ENCODE results near the gene SRF. TPM values are rescaled to one million over a fixed set of nuclear protein-coding genes. Genes with fewer than 3 reads are reported as not detected.
A peak's percentile ranks its signal among the peaks of the same experiment; 100 is the strongest.

SRF gene
- total RNA-seq, 1 experiment from 2014 or later: 27.4 TPM

DNA sequence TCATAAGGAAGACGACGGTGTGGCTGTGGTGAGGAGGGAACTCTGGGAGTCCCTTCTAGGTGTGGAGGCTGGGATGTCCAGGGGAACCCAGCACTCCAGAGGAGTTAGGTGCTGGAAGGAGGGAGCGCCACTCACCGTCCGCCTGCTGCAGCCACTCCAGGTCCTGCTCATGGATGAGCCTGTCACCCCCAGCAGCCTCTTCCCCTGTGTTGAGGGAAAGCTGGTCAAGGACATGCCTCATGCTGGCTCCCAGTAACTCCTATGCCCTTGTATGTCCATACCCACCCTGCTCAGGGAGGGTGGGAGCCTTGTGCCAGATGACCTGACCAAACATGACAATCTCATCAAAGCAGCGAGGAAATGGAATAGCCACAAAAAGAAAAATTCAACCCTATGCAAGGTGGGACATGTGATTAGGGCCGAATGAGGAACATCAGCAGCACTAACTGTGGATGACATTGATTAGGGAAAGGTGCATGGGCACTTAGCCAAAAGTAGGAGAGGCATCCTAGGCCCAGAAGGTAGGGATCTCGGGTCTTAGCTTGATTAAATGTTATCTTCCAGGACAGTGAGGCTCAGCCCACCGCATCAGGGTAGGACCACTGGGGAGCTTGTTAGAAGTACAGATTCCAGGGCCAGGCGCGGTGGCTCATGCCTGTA, 55.3 kb downstream of the SRF start:
- H3K79me2 ChIP-seq (ENCODE audit: low read length): peaks cover 18% of the 10 kb centered on the region
- peaks cover 26% of the 10 kb centered on the region for H3K4me1 ChIP-seq (ENCODE audit: low read length)

DNA sequence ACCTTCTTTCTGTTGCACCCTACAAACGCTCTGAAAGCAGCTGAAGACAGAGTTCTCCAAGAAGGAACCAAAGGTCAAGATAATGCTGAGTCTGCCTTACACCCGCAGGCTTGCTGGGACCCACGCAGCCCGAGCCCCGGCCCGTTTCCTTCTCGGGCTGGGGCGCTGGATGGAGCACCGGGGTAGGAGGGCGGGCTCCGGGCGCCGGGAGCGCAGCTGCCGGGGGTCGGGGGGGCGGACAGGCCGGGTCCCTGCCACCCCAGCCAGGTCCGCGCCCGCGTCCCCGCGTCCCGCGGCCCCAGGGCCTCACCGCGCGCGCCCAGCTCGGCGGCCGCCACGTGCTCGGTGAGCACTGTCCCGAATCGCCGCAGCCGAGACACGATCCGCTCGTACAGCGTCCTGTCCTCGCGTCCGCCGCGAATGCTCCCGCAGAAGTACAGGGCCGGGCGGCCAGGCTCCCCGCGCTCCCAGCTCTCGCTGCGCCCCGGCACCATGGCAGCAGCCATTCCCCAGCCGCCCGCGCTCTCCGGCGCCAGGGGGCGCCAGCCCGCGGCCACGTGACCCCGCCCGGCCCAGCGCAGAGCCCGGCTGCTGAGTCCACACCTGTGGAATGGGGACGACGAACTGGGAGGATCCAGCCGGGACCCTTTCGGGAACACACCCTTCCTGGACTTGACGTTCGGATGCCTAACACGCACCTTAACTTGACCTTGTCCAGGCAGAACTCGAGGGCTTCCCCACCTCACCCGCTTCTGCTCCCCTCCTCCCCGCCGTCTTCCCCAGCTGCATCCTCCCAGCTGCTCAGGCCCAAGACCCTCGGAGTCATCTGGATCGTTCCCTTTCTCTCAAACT, 58.1 kb downstream of the SRF start, which contains the start of gene DNPH1:
Gene DNPH1 (minus strand): TSS at position 531 of the 852 bp plus-strand sequence. CDS start 25 bp downstream, at position 506.
- H2AFZ ChIP-seq (ENCODE audit: low read length): peak within 1 kb of the TSS; percentile 40
- H3K4me1 ChIP-seq (ENCODE audit: low read length): peaks cover 19% of the 10 kb centered on the region
- H3K4me2 ChIP-seq (ENCODE audit: low read depth, low read length, poor library complexity, severe bottlenecking): peak within 1 kb of the TSS; percentile 67
- no peaks in the 10 kb centered on the region for H4K20me1 ChIP-seq (ENCODE audit: insufficient read depth, low read depth, low read length)
- H3K36me3 ChIP-seq (ENCODE audit: insufficient read depth, low read length): 0 out of 2 replicates have a peak, but pooled peaks cover under 1% of the 10 kb centered on the region
- H3K27ac ChIP-seq (ENCODE audit: low read length): no peak within 1 kb of the TSS
- H3K9me2 ChIP-seq (replicated peaks; ENCODE audit: insufficient read depth, low read length): no peaks in the 10 kb centered on the region
- no peaks in the 10 kb centered on the region for H3K9me3 ChIP-seq (ENCODE audit: low read length)
- peak within 1 kb of the TSS; percentile 69 for H3K4me3 ChIP-seq (ENCODE audit: low read length)
- H3K79me2 ChIP-seq (ENCODE audit: low read length): peaks cover 18% of the 10 kb centered on the region
- DNase-seq: peak; percentile 93
- no peaks in the 10 kb centered on the region for H3K27me3 ChIP-seq (ENCODE audit: low read length)
- peak within 1 kb of the TSS; percentile 73 for H3K9ac ChIP-seq (ENCODE audit: low read length)

More for the DNA sequence above, 55.3 kb downstream of the SRF start:
- no peak overlapping the region for H3K27ac ChIP-seq (ENCODE audit: low read length)
- H3K9me2 ChIP-seq (replicated peaks; ENCODE audit: insufficient read depth, low read length): no peaks in the 10 kb centered on the region
- H4K20me1 ChIP-seq (ENCODE audit: insufficient read depth, low read depth, low read length): no peaks in the 10 kb centered on the region
- no peak overlapping the region for H2AFZ ChIP-seq (ENCODE audit: low read length)
- no peak overlapping the region for H3K4me3 ChIP-seq (ENCODE audit: low read length)
- H3K36me3 ChIP-seq (ENCODE audit: insufficient read depth, low read length): peaks cover 7% of the 10 kb centered on the region; the same call in 1 of the 2 replicates
- H3K27me3 ChIP-seq (ENCODE audit: low read length): no peaks in the 10 kb centered on the region
- H3K4me2 ChIP-seq (ENCODE audit: low read depth, low read length, poor library complexity, severe bottlenecking): no peak overlapping the region
- DNase-seq: no peak
- H3K9me3 ChIP-seq (ENCODE audit: low read length): no peaks in the 10 kb centered on the region
- H3K9ac ChIP-seq (ENCODE audit: low read length): no peak overlapping the region

DNA sequence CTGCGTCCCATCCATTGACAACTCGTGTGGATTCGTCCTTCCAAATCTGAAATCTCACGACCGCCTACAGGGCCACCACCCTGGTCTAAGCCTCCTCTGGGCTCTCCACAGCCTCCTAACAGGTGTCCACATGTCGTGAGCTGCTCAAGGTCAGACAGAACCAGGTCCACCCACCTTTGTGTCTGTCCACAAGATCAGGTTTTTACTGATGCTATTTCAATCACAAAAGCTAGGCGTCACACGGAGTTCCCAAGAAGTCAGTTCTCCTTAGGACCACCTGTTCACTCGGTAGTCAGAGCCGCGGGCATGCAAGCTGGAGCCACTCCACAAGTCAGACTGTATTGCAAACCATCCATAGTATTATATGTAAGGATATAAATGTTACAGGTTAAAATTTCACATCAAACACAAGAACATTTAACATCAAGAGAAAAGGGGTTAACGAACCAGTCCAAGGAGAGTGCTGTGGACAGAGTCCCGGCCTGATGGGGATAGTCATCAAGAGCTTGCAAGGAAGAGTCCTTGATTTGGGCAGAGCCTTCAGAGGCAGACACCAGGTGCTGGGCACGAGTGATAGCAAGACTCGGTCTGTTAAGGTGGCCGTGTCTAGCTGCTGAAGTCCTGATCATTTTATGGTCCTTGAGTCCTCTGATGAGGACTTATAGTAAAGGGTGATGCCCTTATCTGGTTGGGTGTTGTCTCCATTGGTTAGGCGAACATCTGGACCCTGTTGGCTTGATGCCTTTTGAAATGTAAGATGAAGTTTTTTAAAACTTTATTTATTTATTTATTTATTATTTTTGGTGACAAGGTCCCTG, 58.9 kb downstream of the SRF start:
- H3K4me3 ChIP-seq (ENCODE audit: low read length): peak overlapping the region; percentile 69; the same call in 1 of the 2 replicates
- no peak for DNase-seq
- H3K36me3 ChIP-seq (ENCODE audit: insufficient read depth, low read length): no peaks in the 10 kb centered on the region
- H3K79me2 ChIP-seq (ENCODE audit: low read length): peaks cover 18% of the 10 kb centered on the region
- H4K20me1 ChIP-seq (ENCODE audit: insufficient read depth, low read depth, low read length): no peaks in the 10 kb centered on the region
- H3K27me3 ChIP-seq (ENCODE audit: low read length): no peaks in the 10 kb centered on the region
- H3K9ac ChIP-seq (ENCODE audit: low read length): peak overlapping the region; percentile 73; the same call in 1 of the 2 replicates
- peak overlapping the region; percentile 67 for H3K4me2 ChIP-seq (ENCODE audit: low read depth, low read length, poor library complexity, severe bottlenecking)
- no peaks in the 10 kb centered on the region for H3K9me3 ChIP-seq (ENCODE audit: low read length)
- no peaks in the 10 kb centered on the region for H3K9me2 ChIP-seq (replicated peaks; ENCODE audit: insufficient read depth, low read length)
- peak overlapping the region; percentile 40 for H2AFZ ChIP-seq (ENCODE audit: low read length)
- H3K27ac ChIP-seq (ENCODE audit: low read length): no peak overlapping the region
- peaks cover 14% of the 10 kb centered on the region for H3K4me1 ChIP-seq (ENCODE audit: low read length)

DNA sequence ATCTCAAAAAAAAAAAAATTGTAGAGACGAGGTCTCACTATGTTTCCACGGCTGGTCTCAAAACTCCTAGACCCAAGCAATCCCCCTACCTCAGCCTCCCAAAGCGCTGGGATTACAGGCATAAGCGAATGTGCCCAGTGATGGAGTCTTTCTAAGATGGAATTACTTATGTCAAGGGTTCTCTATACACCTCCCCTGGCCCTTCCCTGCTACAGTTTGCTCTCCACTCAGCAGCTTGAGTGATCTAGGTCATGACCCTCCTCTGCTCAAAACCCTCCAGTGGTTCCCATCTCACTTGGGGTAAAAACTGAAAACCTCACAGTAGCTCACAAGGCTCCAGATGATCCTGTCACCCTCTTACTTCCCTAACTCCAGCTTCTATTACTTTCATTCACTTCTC, 60.0 kb downstream of the SRF start:
- no peaks in the 10 kb centered on the region for H4K20me1 ChIP-seq (ENCODE audit: insufficient read depth, low read depth, low read length)
- no peak for DNase-seq
- no peak overlapping the region for H3K9ac ChIP-seq (ENCODE audit: low read length)
- no peak overlapping the region for H3K4me2 ChIP-seq (ENCODE audit: low read depth, low read length, poor library complexity, severe bottlenecking)
- H3K27me3 ChIP-seq (ENCODE audit: low read length): no peaks in the 10 kb centered on the region
- H3K4me3 ChIP-seq (ENCODE audit: low read length): no peak overlapping the region
- no peak overlapping the region for H2AFZ ChIP-seq (ENCODE audit: low read length)
- peaks cover 14% of the 10 kb centered on the region for H3K4me1 ChIP-seq (ENCODE audit: low read length)
- H3K9me2 ChIP-seq (replicated peaks; ENCODE audit: insufficient read depth, low read length): no peaks in the 10 kb centered on the region
- no peaks in the 10 kb centered on the region for H3K36me3 ChIP-seq (ENCODE audit: insufficient read depth, low read length)
- H3K27ac ChIP-seq (ENCODE audit: low read length): no peak overlapping the region
- H3K9me3 ChIP-seq (ENCODE audit: low read length): no peaks in the 10 kb centered on the region
- peaks cover 18% of the 10 kb centered on the region for H3K79me2 ChIP-seq (ENCODE audit: low read length)

Other genes with a start within 250 kb of the SRF start
- gene CNPY3, start 241.8 kb upstream of the SRF start, total RNA-seq (2014; rRNA removed; shearing (Covaris generic); ENCODE audit: low replicate concordance): 33.7 and 65.4 TPM in 2 replicates
- 0.48 and 0.76 TPM in 2 replicates for gene GNMT, start 210.5 kb upstream of the SRF start, total RNA-seq (2014; rRNA removed; shearing (Covaris generic); ENCODE audit: low replicate concordance)
- 16.7 and 34.2 TPM in 2 replicates for gene PEX6, start 192.1 kb upstream of the SRF start, total RNA-seq (2014; rRNA removed; shearing (Covaris generic); ENCODE audit: low replicate concordance)
- gene PPP2R5D, start 186.7 kb upstream of the SRF start, total RNA-seq (2014; rRNA removed; shearing (Covaris generic); ENCODE audit: low replicate concordance): 34.8 and 39.8 TPM in 2 replicates
- gene MEA1, start 157.3 kb upstream of the SRF start, total RNA-seq (2014; rRNA removed; shearing (Covaris generic); ENCODE audit: low replicate concordance): 51.7 and 113 TPM in 2 replicates
- 53.7 and 81.1 TPM in 2 replicates for gene KLHDC3, start 157.0 kb upstream of the SRF start, total RNA-seq (2014; rRNA removed; shearing (Covaris generic); ENCODE audit: low replicate concordance)
- gene RRP36, start 149.6 kb upstream of the SRF start, total RNA-seq (2014; rRNA removed; shearing (Covaris generic); ENCODE audit: low replicate concordance): 31.5 and 46.2 TPM in 2 replicates
- 20.2 and 22.2 TPM in 2 replicates for gene CUL7, start 117.4 kb upstream of the SRF start, total RNA-seq (2014; rRNA removed; shearing (Covaris generic); ENCODE audit: low replicate concordance)
- 21.3 and 40.9 TPM in 2 replicates for gene MRPL2, start 111.8 kb upstream of the SRF start, total RNA-seq (2014; rRNA removed; shearing (Covaris generic); ENCODE audit: low replicate concordance)
- gene KLC4, start 111.6 kb upstream of the SRF start, total RNA-seq (2014; rRNA removed; shearing (Covaris generic); ENCODE audit: low replicate concordance): 13.8 and 29.3 TPM in 2 replicates
- 3.3 and 5.3 TPM in 2 replicates for gene PTK7, start 95.0 kb upstream of the SRF start, total RNA-seq (2014; rRNA removed; shearing (Covaris generic); ENCODE audit: low replicate concordance)
- 34.9 and 64.6 TPM in 2 replicates for gene CUL9, start 10.9 kb downstream of the SRF start, total RNA-seq (2014; rRNA removed; shearing (Covaris generic); ENCODE audit: low replicate concordance)
- 59.0 and 157 TPM in 2 replicates for gene DNPH1, start 58.2 kb downstream of the SRF start, total RNA-seq (2014; rRNA removed; shearing (Covaris generic); ENCODE audit: low replicate concordance)
- 0.34 and 1.2 TPM in 2 replicates for gene TTBK1, start 72.2 kb downstream of the SRF start, total RNA-seq (2014; rRNA removed; shearing (Covaris generic); ENCODE audit: low replicate concordance)
- gene SLC22A7, start 127.0 kb downstream of the SRF start, total RNA-seq (2014; rRNA removed; shearing (Covaris generic); ENCODE audit: low replicate concordance): not detected in 2 replicates
- gene CRIP3, start 137.6 kb downstream of the SRF start, total RNA-seq (2014; rRNA removed; shearing (Covaris generic); ENCODE audit: low replicate concordance): 55.0 and 56.8 TPM in 2 replicates
- 54.5 and 61.8 TPM in 2 replicates for gene ZNF318, start 198.4 kb downstream of the SRF start, total RNA-seq (2014; rRNA removed; shearing (Covaris generic); ENCODE audit: low replicate concordance)